Activated CD4-positive, CD25-positive, alpha-beta regulatory T cell (primary cell): ENCODE results near the gene PHF12.
"Not testable (repeated sequence)": the region's sequence is repeated elsewhere in the genome, so short reads cannot be mapped to it uniquely, and the experiment has no call there.

Source experiments
- DNase-seq, 4 experiments: peaks; one replicate each; lab custom pipeline; 2025; lab: John Stamatoyannopoulos, UW

PHF12 gene

GRCh38 chr17:28882154-28882895 lies 69.0 kb downstream of the PHF12 start:
- DNase-seq = no peak

GRCh38 chr17:28881533-28882056 lies 69.7 kb downstream of the PHF12 start:
- DNase-seq = no peak

GRCh38 chr17:28880572-28880945 lies 70.8 kb downstream of the PHF12 start:
- DNase-seq = no peak

- DNase-seq = no peak
Observed at GRCh38 chr17:28879886-28880571, 71.3 kb downstream of the PHF12 start.

- DNase-seq = no peak
Observed at GRCh38 chr17:28878981-28879380, 72.3 kb downstream of the PHF12 start.

- DNase-seq = no peak
Observed at GRCh38 chr17:28878158-28878910, 73.0 kb downstream of the PHF12 start.

GRCh38 chr17:28877150-28877711 lies 74.1 kb downstream of the PHF12 start:
- not testable (repeated sequence) for DNase-seq

- DNase-seq = no peak
Observed at GRCh38 chr17:28875848-28876550, 75.3 kb downstream of the PHF12 start.

GRCh38 chr17:28874750-28875149 lies 76.6 kb downstream of the PHF12 start:
- DNase-seq = no peak

GRCh38 chr17:28873839-28874238 lies 77.5 kb downstream of the PHF12 start:
- DNase-seq = no peak

- DNase-seq = peak in 1 of 4 experiments; percentile 15
Observed at GRCh38 chr17:28871056-28871579, 80.2 kb downstream of the PHF12 start.

GRCh38 chr17:28867276-28867675 lies 84.0 kb downstream of the PHF12 start:
- no peak for DNase-seq

- no peak for DNase-seq
Observed at GRCh38 chr17:28865946-28866752, 85.2 kb downstream of the PHF12 start.

GRCh38 chr17:28864991-28865849 lies 86.1 kb downstream of the PHF12 start:
- DNase-seq = no peak

GRCh38 chr17:28863953-28864352 lies 87.4 kb downstream of the PHF12 start:
- no peak for DNase-seq

- DNase-seq = no peak
Observed at GRCh38 chr17:28862561-28862960, 88.8 kb downstream of the PHF12 start.

- no peak for DNase-seq
Observed at GRCh38 chr17:28861393-28862203, 89.7 kb downstream of the PHF12 start.

- DNase-seq = no peak
Observed at GRCh38 chr17:28860363-28860808, 90.9 kb downstream of the PHF12 start.
